ENCODE measurements around the gene GNRH2. TPM values are rescaled to one million over a fixed set of nuclear protein-coding genes. Genes with fewer than 3 reads are reported as not detected.
A peak's percentile ranks its signal among the peaks of the same experiment; 100 is the strongest.

GNRH2 gene
- total RNA-seq, 1 experiment from 2014 or later: not detected

DNA sequence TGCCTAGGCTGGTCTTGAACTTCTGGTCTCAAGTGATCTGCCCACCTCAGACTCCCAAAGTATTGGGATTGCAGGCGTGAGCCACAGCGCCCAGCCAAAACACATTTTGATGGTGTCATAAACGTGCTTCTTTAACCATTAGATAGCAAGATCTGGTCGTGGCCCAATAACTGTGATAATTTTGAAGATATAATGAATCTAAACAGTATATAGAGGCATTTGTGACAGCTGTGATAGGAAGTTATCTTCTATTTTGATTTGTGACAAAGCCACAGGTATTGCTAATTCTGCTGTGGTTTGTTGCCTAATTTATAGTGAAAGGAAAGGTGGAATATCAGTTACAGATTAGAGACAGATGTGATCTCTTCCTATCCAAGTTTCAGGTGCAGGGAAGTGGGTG, 27.3 kb downstream of the GNRH2 start:
- intact Hi-C loops (cut with micrococcal nuclease; ENCODE audit: unreplicated experiment): no loop called here
- POLR2A ChIA-PET: no interaction called here
- H3K4me1 ChIP-seq: peaks cover 6% of the 10 kb centered on the region; the same call in 1 of the 2 replicates
- H3K9me3 ChIP-seq: no peaks in the 10 kb centered on the region
- TF ChIP-seq, protein P1, sequence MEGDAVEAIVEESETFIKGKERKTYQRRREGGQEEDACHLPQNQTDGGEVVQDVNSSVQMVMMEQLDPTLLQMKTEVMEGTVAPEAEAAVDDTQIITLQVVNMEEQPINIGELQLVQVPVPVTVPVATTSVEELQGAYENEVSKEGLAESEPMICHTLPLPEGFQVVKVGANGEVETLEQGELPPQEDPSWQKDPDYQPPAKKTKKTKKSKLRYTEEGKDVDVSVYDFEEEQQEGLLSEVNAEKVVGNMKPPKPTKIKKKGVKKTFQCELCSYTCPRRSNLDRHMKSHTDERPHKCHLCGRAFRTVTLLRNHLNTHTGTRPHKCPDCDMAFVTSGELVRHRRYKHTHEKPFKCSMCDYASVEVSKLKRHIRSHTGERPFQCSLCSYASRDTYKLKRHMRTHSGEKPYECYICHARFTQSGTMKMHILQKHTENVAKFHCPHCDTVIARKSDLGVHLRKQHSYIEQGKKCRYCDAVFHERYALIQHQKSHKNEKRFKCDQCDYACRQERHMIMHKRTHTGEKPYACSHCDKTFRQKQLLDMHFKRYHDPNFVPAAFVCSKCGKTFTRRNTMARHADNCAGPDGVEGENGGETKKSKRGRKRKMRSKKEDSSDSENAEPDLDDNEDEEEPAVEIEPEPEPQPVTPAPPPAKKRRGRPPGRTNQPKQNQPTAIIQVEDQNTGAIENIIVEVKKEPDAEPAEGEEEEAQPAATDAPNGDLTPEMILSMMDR (IDR thresholded peaks at IDR 0.05; ENCODE audit: insufficient read depth in 1 of 2, low read depth in 1 of 2, low read length in 1 of 2, severe bottlenecking in 1 of 2, unreplicated experiment in 1 of 2): no peak
- Mint-ChIP-seq H3K27me3 (ENCODE audit: insufficient read depth, unreplicated experiment) (no peaks in the 10 kb centered on the region), H3K27ac (ENCODE audit: unreplicated experiment) (no peak overlapping the region), H3K4me3 (ENCODE audit: unreplicated experiment) (peak overlapping the region; percentile 58), H3K9me3 (ENCODE audit: unreplicated experiment) (no peaks in the 10 kb centered on the region), H3K36me3 (ENCODE audit: insufficient read depth, unreplicated experiment) (peaks cover 8% of the 10 kb centered on the region), H3K4me1 (ENCODE audit: low read depth, unreplicated experiment) (peaks cover 13% of the 10 kb centered on the region)
- CTCF ChIA-PET: no interaction called here
- peak overlapping the region; percentile 74 for H3K4me3 ChIP-seq (ENCODE audit: low read depth, low read length)
- no peak for DNase-seq
- H3K27me3 ChIP-seq (replicated peaks; ENCODE audit: control insufficient read depth, insufficient read depth, low read length): no peaks in the 10 kb centered on the region
- TSS peak; percentile 54 for BruUV-seq (replicated peaks)
- H3K36me3 ChIP-seq (ENCODE audit: control insufficient read depth, insufficient read depth, low read length): no peaks in the 10 kb centered on the region; the same call in 1 of the 2 replicates

DNA sequence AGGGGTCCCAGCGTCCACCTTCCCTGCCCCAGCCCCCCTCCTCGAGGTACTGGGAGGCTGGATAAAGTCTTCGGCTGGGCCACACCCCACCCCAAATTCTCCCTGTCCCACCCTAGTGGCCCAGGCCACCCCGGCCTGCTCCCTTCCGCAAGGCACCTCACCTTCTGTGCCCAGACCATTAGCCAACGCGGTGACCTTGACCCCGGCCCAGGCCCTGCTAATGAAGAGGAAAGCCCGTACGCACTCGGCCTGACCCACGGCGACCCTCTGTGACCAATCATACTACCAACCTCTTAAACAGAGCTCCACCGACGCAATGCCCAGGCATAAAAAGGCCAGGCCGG, 27.8 kb downstream of the GNRH2 start:
- H3K36me3 Mint-ChIP-seq (ENCODE audit: insufficient read depth, unreplicated experiment): peaks cover 8% of the 10 kb centered on the region
- Histone ChIP-seq H3K9me3 (no peaks in the 10 kb centered on the region), H3K4me3 (ENCODE audit: low read depth, low read length) (peak overlapping the region; percentile 74), H3K27me3 (replicated peaks; ENCODE audit: control insufficient read depth, insufficient read depth, low read length) (no peaks in the 10 kb centered on the region), H3K36me3 (ENCODE audit: control insufficient read depth, insufficient read depth, low read length) (no peaks in the 10 kb centered on the region; the same call in 1 of the 2 replicates), H3K4me1 (peaks cover 6% of the 10 kb centered on the region; the same call in 1 of the 2 replicates)
- CTCF ChIA-PET: interaction anchor here (0.6 kb wide), 1 partner anchor 237 kb away, joined by 3 read pairs; no protein-coding TSS in a partner anchor
- H3K27me3 Mint-ChIP-seq (ENCODE audit: insufficient read depth, unreplicated experiment): no peaks in the 10 kb centered on the region
- intact Hi-C loops (cut with micrococcal nuclease; ENCODE audit: unreplicated experiment): no loop called here
- peak overlapping the region; percentile 58 for H3K4me3 Mint-ChIP-seq (ENCODE audit: unreplicated experiment)
- no peak overlapping the region for H3K27ac Mint-ChIP-seq (ENCODE audit: unreplicated experiment)
- TF ChIP-seq, protein P1 (IDR thresholded peaks at IDR 0.05; ENCODE audit: insufficient read depth in 1 of 2, low read depth in 1 of 2, low read length in 1 of 2, severe bottlenecking in 1 of 2, unreplicated experiment in 1 of 2): no peak
- BruUV-seq (replicated peaks): no TSS peak
- peaks cover 13% of the 10 kb centered on the region for H3K4me1 Mint-ChIP-seq (ENCODE audit: low read depth, unreplicated experiment)
- H3K9me3 Mint-ChIP-seq (ENCODE audit: unreplicated experiment): no peaks in the 10 kb centered on the region
- POLR2A ChIA-PET: no interaction called here
- DNase-seq: no peak

DNA sequence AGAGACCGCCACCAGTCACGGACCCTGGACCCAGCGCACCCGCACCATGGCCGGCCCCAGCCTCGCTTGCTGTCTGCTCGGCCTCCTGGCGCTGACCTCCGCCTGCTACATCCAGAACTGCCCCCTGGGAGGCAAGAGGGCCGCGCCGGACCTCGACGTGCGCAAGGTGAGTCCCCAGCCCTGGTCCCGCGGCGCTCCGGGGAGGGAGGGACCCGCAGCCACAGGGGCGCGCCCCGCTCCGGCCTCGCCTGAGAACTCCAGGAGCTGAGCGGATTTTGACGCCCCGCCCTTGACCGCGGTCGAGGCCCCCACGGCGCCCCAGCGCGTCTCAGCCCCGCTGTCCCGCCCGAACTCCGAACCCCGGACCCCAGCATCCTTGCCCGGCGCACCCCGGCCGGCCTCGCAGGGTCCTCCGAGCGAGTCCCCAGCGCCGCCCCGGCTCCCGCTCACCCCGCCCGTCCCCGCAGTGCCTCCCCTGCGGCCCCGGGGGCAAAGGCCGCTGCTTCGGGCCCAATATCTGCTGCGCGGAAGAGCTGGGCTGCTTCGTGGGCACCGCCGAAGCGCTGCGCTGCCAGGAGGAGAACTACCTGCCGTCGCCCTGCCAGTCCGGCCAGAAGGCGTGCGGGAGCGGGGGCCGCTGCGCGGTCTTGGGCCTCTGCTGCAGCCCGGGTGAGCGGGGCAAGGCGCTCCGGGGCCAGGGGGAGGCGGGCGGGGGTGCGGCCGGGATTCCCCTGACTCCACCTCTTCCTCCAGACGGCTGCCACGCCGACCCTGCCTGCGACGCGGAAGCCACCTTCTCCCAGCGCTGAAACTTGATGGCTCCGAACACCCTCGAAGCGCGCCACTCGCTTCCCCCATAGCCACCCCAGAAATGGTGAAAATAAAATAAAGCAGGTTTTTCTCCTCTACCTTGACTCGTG, 28.4 kb downstream of the GNRH2 start, which contains the start of gene OXT:
OXT (plus strand) TSS at position 11 of the 920 bp plus-strand sequence; CDS start at position 47, 36 bp downstream.
- intact Hi-C loops (cut with micrococcal nuclease; ENCODE audit: unreplicated experiment): no loop called here
- CTCF ChIA-PET: interaction anchor here (0.6 to 1.3 kb wide), 2 partner anchors 18 to 236 kb away, joined by 3 to 7 read pairs; no protein-coding TSS in a partner anchor
- BruUV-seq (replicated peaks): no TSS peak
- Mint-ChIP-seq H3K27me3 (ENCODE audit: insufficient read depth, unreplicated experiment) (no peaks in the 10 kb centered on the region), H3K36me3 (ENCODE audit: insufficient read depth, unreplicated experiment) (peaks cover 8% of the 10 kb centered on the region), H3K4me1 (ENCODE audit: low read depth, unreplicated experiment) (peaks cover 13% of the 10 kb centered on the region), H3K4me3 (ENCODE audit: unreplicated experiment) (peak within 1 kb of the TSS; percentile 58), H3K27ac (ENCODE audit: unreplicated experiment) (peak within 1 kb of the TSS; percentile 86), H3K9me3 (ENCODE audit: unreplicated experiment) (no peaks in the 10 kb centered on the region)
- Histone ChIP-seq H3K36me3 (ENCODE audit: control insufficient read depth, insufficient read depth, low read length) (no peaks in the 10 kb centered on the region; the same call in 1 of the 2 replicates), H3K27me3 (replicated peaks; ENCODE audit: control insufficient read depth, insufficient read depth, low read length) (no peaks in the 10 kb centered on the region), H3K4me1 (peaks cover 6% of the 10 kb centered on the region; the same call in 1 of the 2 replicates), H3K4me3 (ENCODE audit: low read depth, low read length) (peak within 1 kb of the TSS; percentile 74), H3K9me3 (no peaks in the 10 kb centered on the region)
- TF ChIP-seq, protein P1 (IDR thresholded peaks at IDR 0.05; ENCODE audit: insufficient read depth in 1 of 2, low read depth in 1 of 2, low read length in 1 of 2, severe bottlenecking in 1 of 2, unreplicated experiment in 1 of 2): no peak
- peak; percentile 79 to 85 for DNase-seq
- POLR2A ChIA-PET: no interaction called here

Data from Caco-2 (cell line).